ENCODE measurements around the gene ITPKB. TPM values are rescaled to one million over a fixed set of nuclear protein-coding genes. Genes with fewer than 3 reads are reported as not detected.

ITPKB gene
- total and polyA plus RNA-seq, 5 donors, result 9.6 to 15.4 (median 9.9) TPM

DNA sequence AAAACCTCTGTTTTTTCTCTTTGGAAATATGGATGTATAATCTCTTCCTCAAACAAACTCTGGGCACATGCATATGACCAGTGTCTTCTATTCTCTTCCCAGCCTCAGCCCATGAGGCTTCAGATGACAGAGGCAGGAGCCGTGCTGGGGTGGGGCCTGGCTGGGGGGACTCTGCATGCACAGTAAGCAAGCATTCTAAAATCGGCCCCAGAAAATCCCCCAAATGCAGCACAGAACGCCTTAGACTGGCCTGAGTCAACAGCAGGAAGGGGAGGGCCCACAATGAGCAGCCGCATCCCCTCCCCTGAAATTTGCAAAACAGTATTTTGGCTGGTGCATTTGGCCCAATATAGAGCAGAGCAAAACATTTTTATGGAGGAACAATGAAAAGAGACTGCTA is 47.8 kb downstream of the ITPKB start:
- no peaks in the 10 kb centered on the region for H3K27me3 ChIP-seq (ENCODE audit: control insufficient read depth, insufficient read depth)
- peaks cover 35% of the 10 kb centered on the region for H3K4me1 ChIP-seq (ENCODE audit: control insufficient read depth, insufficient read depth, low read length)
- 22% methylated on average over 4 of the region's 4 CpGs for WGBS
- intact Hi-C loops (cut with DNase I), result no loop called here
- H3K9me3 ChIP-seq (ENCODE audit: control insufficient read depth, low read length), result no peaks in the 10 kb centered on the region
- ATAC-seq (peak; percentile 16 to 39), DNase-seq (no peak)
- no peak overlapping the region for H3K4me3 ChIP-seq (ENCODE audit: low read length)
- H3K27ac ChIP-seq (ENCODE audit: low read length), result peak overlapping the region; percentile 61

DNA sequence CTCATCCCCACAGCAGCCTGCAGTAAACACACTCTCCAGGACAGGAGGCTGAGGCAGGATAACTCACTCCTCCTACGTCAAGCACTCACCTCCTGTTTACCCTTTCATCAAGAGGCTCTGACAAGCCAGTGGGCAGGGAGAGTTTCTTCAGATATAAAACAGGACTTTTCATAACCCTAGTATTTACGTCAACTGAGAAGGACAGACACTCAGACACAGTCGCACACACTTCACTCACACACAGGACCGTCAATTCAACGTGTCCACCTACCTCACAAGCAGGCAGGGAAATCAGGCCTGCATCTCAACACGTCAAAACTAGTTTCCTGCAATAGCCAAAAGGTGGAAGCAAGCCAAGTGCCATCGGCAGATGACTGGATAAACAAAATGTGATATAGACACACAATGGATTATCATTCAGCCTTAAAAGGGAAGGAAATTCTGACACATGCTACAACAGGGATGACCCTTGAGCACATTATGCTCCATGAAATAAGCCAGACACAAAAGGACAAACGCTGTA is 48.6 kb downstream of the ITPKB start:
- H3K9me3 ChIP-seq (ENCODE audit: control insufficient read depth, low read length), result no peaks in the 10 kb centered on the region
- no peaks in the 10 kb centered on the region for H3K27me3 ChIP-seq (ENCODE audit: control insufficient read depth, insufficient read depth)
- DNase-seq (no peak), ATAC-seq (peak in 1 of 2 donors; percentile 60)
- H3K4me3 ChIP-seq (ENCODE audit: low read length), result no peak overlapping the region
- H3K27ac ChIP-seq (ENCODE audit: low read length), result peak overlapping the region; percentile 43
- H3K4me1 ChIP-seq (ENCODE audit: control insufficient read depth, insufficient read depth, low read length), result peaks cover 34% of the 10 kb centered on the region
- WGBS, result 44% methylated on average over 8 of the region's 8 CpGs
- intact Hi-C loops (cut with DNase I), result no loop called here

- no peaks in the 10 kb centered on the region for H3K9me3 ChIP-seq (ENCODE audit: control insufficient read depth, low read length)
- WGBS, result 37% methylated on average over 4 of the region's 4 CpGs
- no peak overlapping the region for H3K4me3 ChIP-seq (ENCODE audit: low read length)
- ATAC-seq (no peak), DNase-seq (no peak)
- H3K27me3 ChIP-seq (ENCODE audit: control insufficient read depth, insufficient read depth), result no peaks in the 10 kb centered on the region
- H3K27ac ChIP-seq (ENCODE audit: low read length), result no peak overlapping the region
- peaks cover 40% of the 10 kb centered on the region for H3K4me1 ChIP-seq (ENCODE audit: control insufficient read depth, insufficient read depth, low read length)
- intact Hi-C loops (cut with DNase I), result no loop called here
Measured at GRCh38 chr1:226688808-226689207, 50.3 kb downstream of the ITPKB start.

DNA sequence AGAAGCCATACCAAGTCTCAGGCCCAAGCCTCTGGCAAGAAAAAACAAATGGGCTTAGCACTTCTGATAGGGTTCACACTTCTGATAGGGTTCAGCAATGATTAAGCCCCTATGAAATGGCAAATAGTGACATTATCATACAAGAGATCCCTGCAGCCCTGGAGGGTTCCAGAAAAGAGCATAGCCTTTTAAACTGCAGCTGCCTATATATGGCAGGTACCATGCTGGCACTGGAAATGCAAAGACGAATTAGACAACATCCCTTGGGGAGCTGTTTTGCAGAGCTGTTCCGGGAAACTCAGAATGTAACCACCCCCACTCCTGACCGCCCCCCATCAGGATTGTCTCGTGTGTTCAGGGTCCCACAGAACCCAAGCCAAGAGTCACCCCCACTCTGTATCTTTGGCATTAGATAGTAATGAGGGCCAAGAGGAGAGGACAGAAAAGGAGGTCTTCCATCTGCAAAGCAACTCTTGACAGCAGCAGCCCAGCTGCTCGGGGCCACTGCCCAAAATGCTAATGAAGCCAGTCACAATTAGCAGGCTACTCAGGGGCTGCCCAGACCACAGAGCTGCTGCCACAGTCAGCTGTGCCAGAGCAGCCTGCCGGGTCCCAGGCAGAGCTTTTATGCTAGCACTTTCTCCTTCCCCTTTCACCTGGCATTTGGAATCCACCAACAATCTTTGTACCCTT is 50.9 kb downstream of the ITPKB start:
- H3K4me1 ChIP-seq (ENCODE audit: control insufficient read depth, insufficient read depth, low read length), result peaks cover 40% of the 10 kb centered on the region
- H3K27ac ChIP-seq (ENCODE audit: low read length), result no peak overlapping the region
- intact Hi-C loops (cut with DNase I), result no loop called here

DNA sequence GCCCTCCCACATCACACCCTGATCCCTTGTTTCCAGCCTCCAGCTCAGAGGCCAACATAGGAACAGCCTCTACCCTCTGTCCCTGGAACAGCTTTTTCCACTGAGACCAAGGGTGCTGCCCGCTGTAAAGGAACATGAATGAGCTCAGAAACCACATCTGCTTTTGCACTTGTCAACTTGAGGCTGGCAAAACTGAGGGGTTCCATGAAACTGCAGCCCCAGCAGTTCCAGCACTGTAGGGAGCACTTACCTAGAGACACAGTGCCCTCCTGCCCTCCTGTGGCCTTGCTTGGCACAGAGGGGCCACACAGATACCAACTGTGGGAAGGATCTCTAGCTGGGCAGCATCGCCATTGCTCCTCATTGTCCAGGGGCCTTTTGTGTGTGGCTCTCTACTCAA is 51.7 kb downstream of the ITPKB start:
- intact Hi-C loops (cut with DNase I), result no loop called here
- 88% methylated on average over 2 of the region's 2 CpGs for WGBS
- peak; percentile 23 to 27 for ATAC-seq
- no peak for DNase-seq
- Histone ChIP-seq H3K27me3 (ENCODE audit: control insufficient read depth, insufficient read depth) (no peaks in the 10 kb centered on the region), H3K27ac (ENCODE audit: low read length) (peak overlapping the region; percentile 26), H3K9me3 (ENCODE audit: control insufficient read depth, low read length) (no peaks in the 10 kb centered on the region), H3K4me3 (ENCODE audit: low read length) (no peak overlapping the region), H3K4me1 (ENCODE audit: control insufficient read depth, insufficient read depth, low read length) (peaks cover 38% of the 10 kb centered on the region)

More for the DNA sequence above, 50.9 kb downstream of the ITPKB start:
- 40% methylated on average over 6 of the region's 6 CpGs for WGBS
- no peaks in the 10 kb centered on the region for H3K27me3 ChIP-seq (ENCODE audit: control insufficient read depth, insufficient read depth)
- H3K4me3 ChIP-seq (ENCODE audit: low read length), result no peak overlapping the region
- DNase-seq (no peak), ATAC-seq (no peak)
- no peaks in the 10 kb centered on the region for H3K9me3 ChIP-seq (ENCODE audit: control insufficient read depth, low read length)

- intact Hi-C loops (cut with DNase I), result no loop called here
- DNase-seq (no peak), ATAC-seq (no peak)
- H3K4me3 ChIP-seq (ENCODE audit: low read length), result no peak overlapping the region
- H3K27ac ChIP-seq (ENCODE audit: low read length), result peak overlapping the region; percentile 26
- H3K9me3 ChIP-seq (ENCODE audit: control insufficient read depth, low read length), result no peaks in the 10 kb centered on the region
- peaks cover 39% of the 10 kb centered on the region for H3K4me1 ChIP-seq (ENCODE audit: control insufficient read depth, insufficient read depth, low read length)
- H3K27me3 ChIP-seq (ENCODE audit: control insufficient read depth, insufficient read depth), result no peaks in the 10 kb centered on the region
- 55% methylated on average over 12 of the region's 12 CpGs for WGBS
Measured at GRCh38 chr1:226686440-226687425, 52.3 kb downstream of the ITPKB start.

GRCh38 chr1:226685196-226685820 is 53.8 kb downstream of the ITPKB start:
- WGBS, result 81% methylated on average over 11 of the region's 11 CpGs

GRCh38 chr1:226684026-226684425 is 55.1 kb downstream of the ITPKB start:
- DNase-seq, result no peak
- no peaks in the 10 kb centered on the region for H3K9me3 ChIP-seq (ENCODE audit: control insufficient read depth, low read length)
- no peak overlapping the region for H3K27ac ChIP-seq (ENCODE audit: low read length)
- no peak for ATAC-seq
- no peaks in the 10 kb centered on the region for H3K27me3 ChIP-seq (ENCODE audit: control insufficient read depth, insufficient read depth)
- no peak overlapping the region for H3K4me3 ChIP-seq (ENCODE audit: low read length)
- peaks cover 33% of the 10 kb centered on the region for H3K4me1 ChIP-seq (ENCODE audit: control insufficient read depth, insufficient read depth, low read length)
- WGBS, result 71% methylated on average over 7 of the region's 7 CpGs
- intact Hi-C loops (cut with DNase I), result no loop called here

More at GRCh38 chr1:226685196-226685820, 53.8 kb downstream of the ITPKB start:
- Histone ChIP-seq H3K9me3 (ENCODE audit: control insufficient read depth, low read length) (no peaks in the 10 kb centered on the region), H3K4me1 (ENCODE audit: control insufficient read depth, insufficient read depth, low read length) (peaks cover 35% of the 10 kb centered on the region), H3K4me3 (ENCODE audit: low read length) (no peak overlapping the region), H3K27me3 (ENCODE audit: control insufficient read depth, insufficient read depth) (no peaks in the 10 kb centered on the region), H3K27ac (ENCODE audit: low read length) (no peak overlapping the region)
- intact Hi-C loops (cut with DNase I), result no loop called here
- no peak for ATAC-seq
- DNase-seq, result no peak

DNA sequence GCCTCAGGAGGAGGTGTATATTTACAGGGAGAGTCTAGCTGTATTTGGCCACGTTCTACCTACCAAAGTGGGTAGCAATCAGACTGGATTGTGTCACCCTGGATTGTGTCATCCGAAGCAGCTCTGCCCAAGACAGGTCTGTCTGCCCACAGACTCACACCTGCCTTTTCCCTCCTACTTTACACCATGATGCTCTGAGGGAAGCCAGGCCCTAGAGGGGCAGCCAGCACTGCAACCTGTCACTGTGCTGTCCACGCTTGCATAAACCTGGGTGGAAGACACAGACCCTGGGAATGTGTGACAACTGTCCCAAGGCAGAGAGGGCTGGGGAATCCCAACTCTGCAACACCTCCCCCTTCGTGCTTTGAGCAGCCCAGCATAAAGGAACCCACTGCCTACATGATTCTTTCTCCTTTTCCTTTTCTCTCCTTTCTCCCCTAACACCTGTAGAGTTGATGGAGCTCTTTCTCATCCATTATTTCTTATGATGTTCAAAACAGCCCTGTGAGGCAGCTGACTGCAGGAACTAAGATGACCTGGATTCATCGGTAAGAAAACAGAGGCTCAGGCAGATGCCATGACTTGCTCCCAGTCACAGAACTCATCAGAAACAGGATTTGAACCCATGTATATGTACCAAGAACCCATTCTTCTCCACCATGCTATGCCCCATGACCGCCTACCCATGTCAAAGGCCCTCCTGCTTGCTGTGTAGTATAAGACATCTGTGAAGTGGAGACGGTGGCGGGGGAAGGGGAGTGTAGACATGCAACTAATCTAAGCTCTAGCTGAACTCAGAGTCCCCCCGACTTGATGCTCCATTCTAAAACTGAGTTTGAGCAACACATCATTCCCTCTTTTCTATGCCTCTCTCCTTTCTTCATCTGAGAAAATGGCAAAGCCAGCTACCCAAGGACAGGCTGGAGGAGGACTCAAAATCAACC is 55.9 kb downstream of the ITPKB start:
- Histone ChIP-seq H3K4me3 (ENCODE audit: low read length) (no peak overlapping the region), H3K4me1 (ENCODE audit: control insufficient read depth, insufficient read depth, low read length) (peaks cover 35% of the 10 kb centered on the region), H3K27me3 (ENCODE audit: control insufficient read depth, insufficient read depth) (no peaks in the 10 kb centered on the region), H3K9me3 (ENCODE audit: control insufficient read depth, low read length) (no peaks in the 10 kb centered on the region), H3K27ac (ENCODE audit: low read length) (no peak overlapping the region)
- intact Hi-C loops (cut with DNase I), result no loop called here
- ATAC-seq (no peak), DNase-seq (no peak)
- 88% methylated on average over 9 of the region's 9 CpGs for WGBS

All from right cardiac atrium (tissue), 5 donors.